ENCODE results near the gene STUB1.
A peak's percentile ranks its signal among the peaks of the same experiment; 100 is the strongest.

STUB1 gene

GRCh38 chr16:712740-713250 lies 32.6 kb downstream of the STUB1 start:
- DNase-seq = peak; percentile 89

- DNase-seq = no peak
These were observed 33.9 kb downstream of the STUB1 start for GRCh38 chr16:714079-714478.

GRCh38 chr16:714558-715476 lies 34.6 kb downstream of the STUB1 start, which contains the start of gene METRN:
TSS of gene METRN (plus strand) at chr16:715118. CDS start at chr16:715290, 172 bp downstream.
- DNase-seq = peak; percentile 84

GRCh38 chr16:715477-716199 lies 35.4 kb downstream of the STUB1 start:
- no peak for DNase-seq

- no peak for DNase-seq
These were observed 36.0 kb downstream of the STUB1 start for GRCh38 chr16:716200-716568.

GRCh38 chr16:716768-717325 lies 36.6 kb downstream of the STUB1 start:
- DNase-seq = no peak

GRCh38 chr16:717450-718245 lies 37.4 kb downstream of the STUB1 start:
- no peak for DNase-seq

GRCh38 chr16:718389-718788 lies 38.2 kb downstream of the STUB1 start:
- DNase-seq = no peak

GRCh38 chr16:718922-719321 lies 38.7 kb downstream of the STUB1 start:
- no peak for DNase-seq

GRCh38 chr16:719815-720446 lies 39.7 kb downstream of the STUB1 start:
- DNase-seq = no peak

GRCh38 chr16:720447-720989 lies 40.3 kb downstream of the STUB1 start:
- peak; percentile 70 for DNase-seq

- peak; percentile 66 for DNase-seq
These were observed 41.0 kb downstream of the STUB1 start, which contains the start of gene ANTKMT for GRCh38 chr16:720990-721764. TSS of gene ANTKMT (plus strand) at chr16:721146. CDS start at chr16:721275, 129 bp downstream.

GRCh38 chr16:721765-722540 lies 41.7 kb downstream of the STUB1 start:
- DNase-seq = no peak

GRCh38 chr16:722835-723633 lies 42.8 kb downstream of the STUB1 start:
- DNase-seq = no peak

GRCh38 chr16:723695-724094 lies 43.5 kb downstream of the STUB1 start:
- no peak for DNase-seq

- DNase-seq = no peak
These were observed 44.2 kb downstream of the STUB1 start for GRCh38 chr16:724188-725040.

GRCh38 chr16:725041-725376 lies 44.8 kb downstream of the STUB1 start:
- DNase-seq = no peak
